ENCODE results near the gene MDM2.

Gene MDM2

GRCh38 chr12:68877583-68877982, 69.6 kb downstream of the MDM2 start:
- no peak overlapping the region for H3K27ac ChIP-seq
- TF ChIP-seq CTCF (conservative IDR thresholded peaks at IDR 0.05) (no peak), ZFX (IDR thresholded peaks at IDR 0.05) (no peak)

- TF ChIP-seq ZFX (IDR thresholded peaks at IDR 0.05) (no peak), CTCF (conservative IDR thresholded peaks at IDR 0.05) (no peak)
- no peak overlapping the region for H3K27ac ChIP-seq
Measured at GRCh38 chr12:68878283-68878682, 70.3 kb downstream of the MDM2 start.

DNA sequence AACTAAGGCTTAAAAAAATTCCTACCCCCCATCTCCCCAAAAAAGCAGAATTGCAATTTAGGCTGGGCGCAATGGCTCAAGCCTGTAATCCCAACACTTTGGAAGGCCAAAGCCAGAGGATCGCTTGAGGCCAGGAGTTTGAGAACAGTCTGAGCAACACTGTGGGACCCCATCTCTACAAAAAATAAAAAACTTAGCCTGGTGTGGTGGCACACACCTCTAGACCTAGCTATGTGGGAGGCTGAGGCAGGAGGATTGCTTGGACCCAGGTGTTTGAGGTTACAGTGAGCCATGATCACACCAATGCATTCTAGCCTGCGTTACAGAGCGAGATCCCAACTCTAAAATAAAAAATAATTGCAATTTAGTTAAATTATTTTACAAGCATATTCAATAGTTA, 70.9 kb downstream of the MDM2 start:
- TF ChIP-seq ZFX (IDR thresholded peaks at IDR 0.05) (no peak), CTCF (conservative IDR thresholded peaks at IDR 0.05) (no peak)
- no peak overlapping the region for H3K27ac ChIP-seq

GRCh38 chr12:68880660-68881325, 72.8 kb downstream of the MDM2 start:
- TF ChIP-seq ZFX (IDR thresholded peaks at IDR 0.05) = no peak
- TF ChIP-seq CTCF (conservative IDR thresholded peaks at IDR 0.05) = no peak
- no peak overlapping the region for H3K27ac ChIP-seq

DNA sequence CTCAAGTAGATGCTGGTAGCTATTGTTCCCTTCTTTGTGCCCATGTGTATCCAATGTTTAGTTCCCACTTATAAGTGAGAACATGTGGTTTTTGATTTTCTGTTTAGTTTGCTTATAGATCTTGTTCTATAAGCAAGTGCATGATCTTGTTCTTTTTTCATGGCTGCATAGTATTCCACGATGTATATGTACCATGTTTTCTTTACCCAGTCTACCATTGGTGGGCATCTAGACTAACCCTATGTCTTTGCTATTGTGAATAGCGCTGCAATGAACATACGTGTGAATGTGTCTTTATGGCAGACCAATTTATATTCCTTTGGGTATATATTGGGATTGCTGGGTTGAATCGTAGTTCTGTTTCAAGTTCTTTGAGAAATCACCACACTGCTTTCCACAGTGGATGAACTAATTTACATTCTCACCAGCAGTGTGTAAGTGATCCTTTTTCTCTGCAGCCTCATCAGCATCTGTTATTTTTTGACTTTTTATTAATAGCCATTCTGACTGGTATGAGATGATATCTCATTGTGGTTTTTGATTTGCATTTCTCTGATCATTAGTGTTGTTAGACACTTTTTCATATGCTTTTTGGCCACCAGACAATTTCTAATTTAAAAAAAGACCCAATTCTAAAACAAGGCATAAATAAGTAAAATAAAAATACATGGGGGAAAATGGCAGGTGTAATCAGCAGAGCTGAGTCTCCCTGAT, 74.4 kb downstream of the MDM2 start:
- no peak for TF ChIP-seq ZFX (IDR thresholded peaks at IDR 0.05)
- TF ChIP-seq CTCF (conservative IDR thresholded peaks at IDR 0.05) = no peak
- no peak overlapping the region for H3K27ac ChIP-seq

GRCh38 chr12:68883151-68883550, 75.2 kb downstream of the MDM2 start:
- H3K27ac ChIP-seq = no peak overlapping the region
- TF ChIP-seq ZFX (IDR thresholded peaks at IDR 0.05) = no peak
- no peak for TF ChIP-seq CTCF (conservative IDR thresholded peaks at IDR 0.05)

GRCh38 chr12:68884251-68884650, 76.3 kb downstream of the MDM2 start:
- no peak for TF ChIP-seq ZFX (IDR thresholded peaks at IDR 0.05)
- TF ChIP-seq CTCF (conservative IDR thresholded peaks at IDR 0.05) = no peak
- H3K27ac ChIP-seq = no peak overlapping the region

Measured in C4-2B (cell line).